ENCODE measurements around the gene RIN3.

The RIN3 gene

GRCh38 chr14:92492258-92492657 is 21.3 kb upstream of the RIN3 start:
- ATAC-seq (ENCODE audit: low read depth) (no peak), DNase-seq (ENCODE audit: low spot score in 2 of 2) (no peak)
- Mint-ChIP-seq H3K27me3 (peaks cover 6% of the 10 kb centered on the region), H3K27ac (no peak overlapping the region), H3K36me3 (no peaks in the 10 kb centered on the region), H3K4me3 (no peak overlapping the region), H3K4me1 (peaks cover 9% of the 10 kb centered on the region), H3K9me3 (no peaks in the 10 kb centered on the region)

- Mint-ChIP-seq H3K4me1 (peaks cover 9% of the 10 kb centered on the region), H3K9me3 (no peaks in the 10 kb centered on the region), H3K27ac (no peak overlapping the region), H3K27me3 (peaks cover 4% of the 10 kb centered on the region), H3K36me3 (no peaks in the 10 kb centered on the region), H3K4me3 (no peak overlapping the region)
- DNase-seq (ENCODE audit: low spot score in 2 of 2) (no peak), ATAC-seq (ENCODE audit: low read depth) (no peak)
These were observed 20.6 kb upstream of the RIN3 start for GRCh38 chr14:92493024-92493423.

- peaks cover 9% of the 10 kb centered on the region for H3K4me1 Mint-ChIP-seq
- no peak for DNase-seq (ENCODE audit: low spot score in 2 of 2)
- H3K9me3 Mint-ChIP-seq: no peaks in the 10 kb centered on the region
- H3K4me3 Mint-ChIP-seq: no peak overlapping the region
- no peak for ATAC-seq (ENCODE audit: low read depth)
- no peak overlapping the region for H3K27ac Mint-ChIP-seq
- peaks cover 4% of the 10 kb centered on the region for H3K27me3 Mint-ChIP-seq
- no peaks in the 10 kb centered on the region for H3K36me3 Mint-ChIP-seq
These were observed 20.1 kb upstream of the RIN3 start for GRCh38 chr14:92493492-92493891.

GRCh38 chr14:92494512-92494911 is 19.1 kb upstream of the RIN3 start:
- Mint-ChIP-seq H3K27ac (no peak overlapping the region), H3K36me3 (no peaks in the 10 kb centered on the region), H3K9me3 (no peaks in the 10 kb centered on the region), H3K4me3 (no peak overlapping the region), H3K4me1 (peaks cover 6% of the 10 kb centered on the region), H3K27me3 (no peaks in the 10 kb centered on the region)
- ATAC-seq (ENCODE audit: low read depth) (no peak), DNase-seq (ENCODE audit: low spot score in 2 of 2) (no peak)

GRCh38 chr14:92495027-92495426 is 18.6 kb upstream of the RIN3 start:
- DNase-seq (ENCODE audit: low spot score in 2 of 2): no peak
- no peak for ATAC-seq (ENCODE audit: low read depth)
- Mint-ChIP-seq H3K9me3 (no peaks in the 10 kb centered on the region), H3K4me1 (peaks cover 6% of the 10 kb centered on the region), H3K36me3 (no peaks in the 10 kb centered on the region), H3K27ac (no peak overlapping the region), H3K4me3 (no peak overlapping the region), H3K27me3 (no peaks in the 10 kb centered on the region)

GRCh38 chr14:92496191-92496857 is 17.3 kb upstream of the RIN3 start:
- ATAC-seq (ENCODE audit: low read depth) (no peak), DNase-seq (ENCODE audit: low spot score in 2 of 2) (no peak)
- no peak overlapping the region for H3K27ac Mint-ChIP-seq
- H3K4me3 Mint-ChIP-seq: no peak overlapping the region
- H3K9me3 Mint-ChIP-seq: no peaks in the 10 kb centered on the region
- no peaks in the 10 kb centered on the region for H3K27me3 Mint-ChIP-seq
- no peaks in the 10 kb centered on the region for H3K36me3 Mint-ChIP-seq
- H3K4me1 Mint-ChIP-seq: peaks cover 6% of the 10 kb centered on the region

GRCh38 chr14:92497391-92497790 is 16.2 kb upstream of the RIN3 start:
- no peak for ATAC-seq (ENCODE audit: low read depth)
- Mint-ChIP-seq H3K27me3 (no peaks in the 10 kb centered on the region), H3K27ac (no peak overlapping the region), H3K9me3 (no peaks in the 10 kb centered on the region), H3K36me3 (no peaks in the 10 kb centered on the region), H3K4me1 (peaks cover 6% of the 10 kb centered on the region), H3K4me3 (no peak overlapping the region)
- no peak for DNase-seq (ENCODE audit: low spot score in 2 of 2)

- H3K9me3 Mint-ChIP-seq: no peaks in the 10 kb centered on the region
- no peak for ATAC-seq (ENCODE audit: low read depth)
- no peak overlapping the region for H3K27ac Mint-ChIP-seq
- H3K4me1 Mint-ChIP-seq: peaks cover 9% of the 10 kb centered on the region
- H3K27me3 Mint-ChIP-seq: no peaks in the 10 kb centered on the region
- no peak overlapping the region for H3K4me3 Mint-ChIP-seq
- H3K36me3 Mint-ChIP-seq: no peaks in the 10 kb centered on the region
- no peak for DNase-seq (ENCODE audit: low spot score in 2 of 2)
These were observed 14.3 kb upstream of the RIN3 start for GRCh38 chr14:92499234-92499633.

GRCh38 chr14:92500491-92500941 is 13.1 kb upstream of the RIN3 start:
- ATAC-seq (ENCODE audit: low read depth): no peak
- Mint-ChIP-seq H3K27ac (no peak overlapping the region), H3K4me3 (no peak overlapping the region), H3K4me1 (peaks cover 17% of the 10 kb centered on the region), H3K36me3 (no peaks in the 10 kb centered on the region), H3K9me3 (no peaks in the 10 kb centered on the region), H3K27me3 (no peaks in the 10 kb centered on the region)
- no peak for DNase-seq (ENCODE audit: low spot score in 2 of 2)

GRCh38 chr14:92501891-92502351 is 11.7 kb upstream of the RIN3 start:
- Mint-ChIP-seq H3K4me1 (peaks cover 27% of the 10 kb centered on the region), H3K27me3 (no peaks in the 10 kb centered on the region), H3K27ac (no peak overlapping the region), H3K36me3 (no peaks in the 10 kb centered on the region), H3K9me3 (no peaks in the 10 kb centered on the region), H3K4me3 (no peak overlapping the region)
- ATAC-seq (ENCODE audit: low read depth): no peak
- DNase-seq (ENCODE audit: low spot score in 2 of 2): no peak

- DNase-seq (ENCODE audit: low spot score in 2 of 2): no peak
- ATAC-seq (ENCODE audit: low read depth): no peak
- no peak overlapping the region for H3K4me3 Mint-ChIP-seq
- peaks cover 33% of the 10 kb centered on the region for H3K4me1 Mint-ChIP-seq
- no peaks in the 10 kb centered on the region for H3K9me3 Mint-ChIP-seq
- H3K36me3 Mint-ChIP-seq: no peaks in the 10 kb centered on the region
- no peaks in the 10 kb centered on the region for H3K27me3 Mint-ChIP-seq
- no peak overlapping the region for H3K27ac Mint-ChIP-seq
These were observed 10.9 kb upstream of the RIN3 start for GRCh38 chr14:92502541-92503286.

GRCh38 chr14:92503756-92504491 is 9.7 kb upstream of the RIN3 start:
- Mint-ChIP-seq H3K27me3 (no peaks in the 10 kb centered on the region), H3K27ac (peak overlapping the region; percentile 6), H3K9me3 (no peaks in the 10 kb centered on the region), H3K4me3 (no peak overlapping the region), H3K36me3 (no peaks in the 10 kb centered on the region), H3K4me1 (peaks cover 42% of the 10 kb centered on the region)
- no peak for ATAC-seq (ENCODE audit: low read depth)
- DNase-seq (ENCODE audit: low spot score in 2 of 2): no peak

GRCh38 chr14:92505826-92506225 is 7.8 kb upstream of the RIN3 start:
- no peak for ATAC-seq (ENCODE audit: low read depth)
- Mint-ChIP-seq H3K9me3 (no peaks in the 10 kb centered on the region), H3K27ac (peak overlapping the region; percentile 72), H3K27me3 (no peaks in the 10 kb centered on the region), H3K4me3 (peak overlapping the region; percentile 60), H3K36me3 (no peaks in the 10 kb centered on the region), H3K4me1 (peaks cover 52% of the 10 kb centered on the region)
- no peak for DNase-seq (ENCODE audit: low spot score in 2 of 2)

GRCh38 chr14:92506231-92506630 is 7.3 kb upstream of the RIN3 start:
- no peaks in the 10 kb centered on the region for H3K9me3 Mint-ChIP-seq
- H3K27me3 Mint-ChIP-seq: no peaks in the 10 kb centered on the region
- no peak for ATAC-seq (ENCODE audit: low read depth)
- peaks cover 52% of the 10 kb centered on the region for H3K4me1 Mint-ChIP-seq
- no peaks in the 10 kb centered on the region for H3K36me3 Mint-ChIP-seq
- no peak overlapping the region for H3K4me3 Mint-ChIP-seq
- H3K27ac Mint-ChIP-seq: no peak overlapping the region
- no peak for DNase-seq (ENCODE audit: low spot score in 2 of 2)
